ENCODE data around the gene RASGEF1B. TPM values are rescaled to one million over a fixed set of nuclear protein-coding genes. Genes with fewer than 3 reads are reported as not detected.

Gene RASGEF1B
- total RNA-seq, 2 experiments from 2014 or later: 5.7 to 12.6 TPM

DNA sequence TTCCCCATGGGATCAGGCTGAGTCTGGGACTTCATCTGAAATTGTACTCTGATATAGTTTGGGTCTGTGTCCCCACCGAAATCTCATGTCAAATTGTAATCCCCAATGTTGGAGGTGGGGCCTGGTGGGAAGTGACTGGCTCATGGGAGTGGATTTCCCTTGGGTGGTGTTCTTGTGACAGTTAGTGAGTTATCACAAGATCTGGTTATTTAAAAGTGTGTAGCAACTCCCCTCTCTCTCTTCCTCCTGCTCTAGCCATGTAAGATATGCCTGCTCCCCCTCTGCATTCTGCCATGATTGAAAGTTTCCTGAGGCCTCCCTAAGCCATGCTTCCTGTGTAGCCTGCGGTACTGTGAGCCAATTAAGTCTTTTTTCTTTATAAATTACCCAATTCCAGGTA, 61.0 kb downstream of the RASGEF1B start:
- CTCF ChIA-PET (ENCODE audit: unreplicated experiment): no interaction called here
- Histone ChIP-seq H4K20me1 (ENCODE audit: insufficient read depth, low read length) (no peaks in the 10 kb centered on the region), H3K4me3 (ENCODE audit: low read depth, low read length, poor library complexity, severe bottlenecking) (no peak overlapping the region), H3K27ac (ENCODE audit: low read depth, low read length, poor library complexity, severe bottlenecking) (no peak overlapping the region), H2AFZ (ENCODE audit: low read length) (no peak overlapping the region), H3K4me1 (ENCODE audit: insufficient read depth, low read length, poor library complexity, severe bottlenecking) (no peaks in the 10 kb centered on the region), H3K9me3 (ENCODE audit: low read length) (no peaks in the 10 kb centered on the region), H3K4me2 (ENCODE audit: low read length) (no peak overlapping the region), H3K9me2 (ENCODE audit: insufficient read depth, low read length) (no peaks in the 10 kb centered on the region), H3K36me3 (ENCODE audit: insufficient read depth, low read length) (no peaks in the 10 kb centered on the region), H3K79me2 (ENCODE audit: insufficient read depth, low read depth, low read length) (no peaks in the 10 kb centered on the region)
- intact Hi-C loops (cut with micrococcal nuclease; ENCODE audit: unreplicated experiment): no loop called here
- POLR2A ChIA-PET: no interaction called here
- DNase-seq (ENCODE audit: low spot score): no peak
- no peak for TF ChIP-seq EZH2phosphoT487 (IDR thresholded peaks at IDR 0.05; ENCODE audit: borderline replicate concordance, low read depth, low read length)
- no TSS peak for BruUV-seq (replicated peaks)

DNA sequence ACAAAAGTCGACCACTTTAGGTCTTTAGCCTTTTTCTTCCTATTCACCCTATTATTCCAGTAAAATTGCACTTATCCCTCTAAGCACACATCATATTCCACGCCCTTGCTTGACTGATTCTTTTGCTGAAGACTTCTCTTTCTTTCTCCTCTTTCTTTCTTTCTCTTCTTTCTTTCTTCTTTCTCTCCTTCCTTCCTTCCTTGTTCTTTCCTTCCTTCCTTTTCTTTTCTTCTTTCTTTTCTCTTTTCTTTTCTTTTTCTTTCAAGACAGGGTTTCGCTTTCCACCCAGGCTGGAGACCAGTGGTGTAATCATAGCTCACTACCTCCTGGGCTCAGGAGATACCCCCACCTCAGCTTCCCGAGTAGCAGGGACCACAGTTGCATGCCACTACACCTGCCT, 61.9 kb downstream of the RASGEF1B start:
- no peaks in the 10 kb centered on the region for H3K79me2 ChIP-seq (ENCODE audit: insufficient read depth, low read depth, low read length)
- H3K36me3 ChIP-seq (ENCODE audit: insufficient read depth, low read length): no peaks in the 10 kb centered on the region
- H3K4me3 ChIP-seq (ENCODE audit: low read depth, low read length, poor library complexity, severe bottlenecking): no peak overlapping the region
- no TSS peak for BruUV-seq (replicated peaks)
- CTCF ChIA-PET (ENCODE audit: unreplicated experiment): no interaction called here
- no peaks in the 10 kb centered on the region for H3K4me1 ChIP-seq (ENCODE audit: insufficient read depth, low read length, poor library complexity, severe bottlenecking)
- POLR2A ChIA-PET: no interaction called here
- DNase-seq (ENCODE audit: low spot score): no peak
- no peak overlapping the region for H3K4me2 ChIP-seq (ENCODE audit: low read length)
- no peaks in the 10 kb centered on the region for H3K9me2 ChIP-seq (ENCODE audit: insufficient read depth, low read length)
- TF ChIP-seq, protein P1, sequence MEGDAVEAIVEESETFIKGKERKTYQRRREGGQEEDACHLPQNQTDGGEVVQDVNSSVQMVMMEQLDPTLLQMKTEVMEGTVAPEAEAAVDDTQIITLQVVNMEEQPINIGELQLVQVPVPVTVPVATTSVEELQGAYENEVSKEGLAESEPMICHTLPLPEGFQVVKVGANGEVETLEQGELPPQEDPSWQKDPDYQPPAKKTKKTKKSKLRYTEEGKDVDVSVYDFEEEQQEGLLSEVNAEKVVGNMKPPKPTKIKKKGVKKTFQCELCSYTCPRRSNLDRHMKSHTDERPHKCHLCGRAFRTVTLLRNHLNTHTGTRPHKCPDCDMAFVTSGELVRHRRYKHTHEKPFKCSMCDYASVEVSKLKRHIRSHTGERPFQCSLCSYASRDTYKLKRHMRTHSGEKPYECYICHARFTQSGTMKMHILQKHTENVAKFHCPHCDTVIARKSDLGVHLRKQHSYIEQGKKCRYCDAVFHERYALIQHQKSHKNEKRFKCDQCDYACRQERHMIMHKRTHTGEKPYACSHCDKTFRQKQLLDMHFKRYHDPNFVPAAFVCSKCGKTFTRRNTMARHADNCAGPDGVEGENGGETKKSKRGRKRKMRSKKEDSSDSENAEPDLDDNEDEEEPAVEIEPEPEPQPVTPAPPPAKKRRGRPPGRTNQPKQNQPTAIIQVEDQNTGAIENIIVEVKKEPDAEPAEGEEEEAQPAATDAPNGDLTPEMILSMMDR (conservative IDR thresholded peaks at IDR 0.05; ENCODE audit: low read length): no peak
- no peak for TF ChIP-seq EZH2phosphoT487 (IDR thresholded peaks at IDR 0.05; ENCODE audit: borderline replicate concordance, low read depth, low read length)
- no peak overlapping the region for H2AFZ ChIP-seq (ENCODE audit: low read length)
- H3K9me3 ChIP-seq (ENCODE audit: low read length): no peaks in the 10 kb centered on the region
- H3K27ac ChIP-seq (ENCODE audit: low read depth, low read length, poor library complexity, severe bottlenecking): no peak overlapping the region
- intact Hi-C loops (cut with micrococcal nuclease; ENCODE audit: unreplicated experiment): loop anchor here (5.0 kb wide), 2 partner anchors 317 to 502 kb away; no protein-coding TSS in a partner anchor
- no peaks in the 10 kb centered on the region for H4K20me1 ChIP-seq (ENCODE audit: insufficient read depth, low read length)

DNA sequence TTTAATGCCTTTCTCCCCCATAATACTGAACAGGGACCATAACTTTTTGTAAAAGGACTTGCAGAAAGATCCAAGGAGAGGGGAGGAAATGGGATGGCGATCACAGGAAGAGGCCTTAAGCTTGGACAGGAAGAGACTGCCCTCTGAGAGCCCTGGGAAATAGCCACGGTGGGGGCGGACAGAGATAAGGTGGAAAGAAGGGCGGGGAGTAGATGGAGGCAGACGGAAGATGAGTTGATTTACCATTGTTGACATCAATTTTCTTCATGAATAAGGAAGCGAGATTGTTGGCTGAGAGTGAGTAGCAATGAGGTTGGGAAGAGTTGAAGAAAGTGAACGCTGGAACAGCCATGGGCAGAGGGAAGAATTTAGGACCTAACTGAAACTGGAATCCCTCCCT, 63.4 kb downstream of the RASGEF1B start:
- ChIA-PET POLR2A (no interaction called here), CTCF (ENCODE audit: unreplicated experiment) (no interaction called here)
- Histone ChIP-seq H3K9me3 (ENCODE audit: low read length) (no peaks in the 10 kb centered on the region), H3K36me3 (ENCODE audit: insufficient read depth, low read length) (no peaks in the 10 kb centered on the region), H3K4me3 (ENCODE audit: low read depth, low read length, poor library complexity, severe bottlenecking) (no peak overlapping the region), H3K4me1 (ENCODE audit: insufficient read depth, low read length, poor library complexity, severe bottlenecking) (no peaks in the 10 kb centered on the region), H2AFZ (ENCODE audit: low read length) (no peak overlapping the region), H3K9me2 (ENCODE audit: insufficient read depth, low read length) (no peaks in the 10 kb centered on the region), H4K20me1 (ENCODE audit: insufficient read depth, low read length) (no peaks in the 10 kb centered on the region), H3K27ac (ENCODE audit: low read depth, low read length, poor library complexity, severe bottlenecking) (no peak overlapping the region), H3K79me2 (ENCODE audit: insufficient read depth, low read depth, low read length) (no peaks in the 10 kb centered on the region), H3K4me2 (ENCODE audit: low read length) (no peak overlapping the region)
- TF ChIP-seq, protein P1 (conservative IDR thresholded peaks at IDR 0.05; ENCODE audit: low read length): no peak
- TF ChIP-seq EZH2phosphoT487 (IDR thresholded peaks at IDR 0.05; ENCODE audit: borderline replicate concordance, low read depth, low read length): no peak
- DNase-seq (ENCODE audit: low spot score): no peak
- intact Hi-C loops (cut with micrococcal nuclease; ENCODE audit: unreplicated experiment): loop anchor here (5.0 kb wide), 2 partner anchors 319 to 504 kb away; no protein-coding TSS in a partner anchor
- no TSS peak for BruUV-seq (replicated peaks)

Data from OCI-LY7 (cell line).